Measurements from ENCODE around the gene RIN3.

GRCh38 chr14:92527721-92528120 is 14.1 kb downstream of the RIN3 start:
- TF ChIP-seq CTCF (IDR thresholded peaks at IDR 0.05), result no peak
- no peak for TF ChIP-seq POLR2A (IDR thresholded peaks at IDR 0.05)

Measured in adrenal gland (tissue), 5 donors.